Placental epithelial cell (primary cell): ENCODE measurements around the gene TIMP2. TPM values are rescaled to one million over a fixed set of nuclear protein-coding genes. Genes with fewer than 3 reads are reported as not detected.

ENCODE experiments used
- total RNA-seq: library from RNA; depleted of rRNA; stranded (reverse); fragments of >200 nt; gene quantifications from 2 replicates; pipeline ENCODE4 v1.2.3, GENCODE V29; 2012

The TIMP2 gene
- 64.5 and 73.0 TPM in 2 replicates for total RNA-seq

GRCh38 chr17:78925234-78925633 lies at the start of gene TIMP2:
TSS of gene TIMP2 (minus strand) at chr17:78925387. CDS start at chr17:78925088, 299 bp downstream.

GRCh38 chr17:78903101-78903779 lies 21.9 kb downstream of the TIMP2 start, which contains the start of gene CEP295NL:
TSS of gene CEP295NL (minus strand) at chr17:78903201. CDS start at chr17:78901828, 1,373 bp downstream.

GRCh38 chr17:78840780-78841611 lies 84.2 kb downstream of the TIMP2 start, which contains the start of gene USP36:
TSS of gene USP36 (minus strand) at chr17:78840814. CDS start at chr17:78836363, 4,451 bp downstream.

Other genes with a start within 250 kb of the TIMP2 start
- gene CYTH1, start 143.1 kb downstream of the TIMP2 start, total RNA-seq, result 36.1 and 51.1 TPM in 2 replicates
- gene USP36, start 84.6 kb downstream of the TIMP2 start, total RNA-seq, result 26.3 and 30.9 TPM in 2 replicates
- gene CEP295NL, start 22.2 kb downstream of the TIMP2 start, total RNA-seq, result 2.5 and 2.7 TPM in 2 replicates
- 56.4 and 117 TPM in 2 replicates for gene LGALS3BP, start 54.5 kb upstream of the TIMP2 start, total RNA-seq
- 64.0 and 84.4 TPM in 2 replicates for gene CANT1, start 84.4 kb upstream of the TIMP2 start, total RNA-seq
- 3.1 TPM in 2 replicates for gene C1QTNF1, start 98.8 kb upstream of the TIMP2 start, total RNA-seq
- gene ENGASE, start 149.4 kb upstream of the TIMP2 start, total RNA-seq, result 7.8 and 16.5 TPM in 2 replicates